ENCODE measurements around the gene PRAMEF5. TPM values are rescaled to one million over a fixed set of nuclear protein-coding genes. Genes with fewer than 3 reads are reported as not detected.
"Not testable (repeated sequence)": the region's sequence is repeated elsewhere in the genome, so short reads cannot be mapped to it uniquely, and the experiment has no call there.

PRAMEF5 gene
- total RNA-seq, 2 donors from 2014 or later = not detected

DNA sequence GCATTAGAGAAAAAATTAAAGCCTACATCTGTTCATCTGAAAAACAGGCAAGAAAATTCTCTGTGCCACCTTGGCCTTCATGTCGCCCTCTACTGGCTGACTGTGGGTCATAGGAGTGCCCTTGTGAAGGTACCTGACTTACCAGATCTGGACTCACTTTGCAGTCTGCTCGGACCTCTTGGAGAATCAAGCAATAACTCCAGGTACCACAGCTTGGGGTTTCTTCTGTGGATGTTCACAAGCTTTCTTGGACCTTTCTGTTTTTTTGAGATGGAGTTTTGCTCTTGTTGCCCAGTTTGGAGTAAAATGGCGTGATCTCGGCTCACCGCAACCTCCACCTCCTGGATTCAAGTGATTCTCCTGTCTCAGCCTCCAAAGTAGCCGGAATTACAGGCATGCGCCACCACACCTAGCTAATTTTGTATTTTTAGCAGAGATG lies 25.6 kb upstream of the PRAMEF5 start:
- TF ChIP-seq, protein P1, sequence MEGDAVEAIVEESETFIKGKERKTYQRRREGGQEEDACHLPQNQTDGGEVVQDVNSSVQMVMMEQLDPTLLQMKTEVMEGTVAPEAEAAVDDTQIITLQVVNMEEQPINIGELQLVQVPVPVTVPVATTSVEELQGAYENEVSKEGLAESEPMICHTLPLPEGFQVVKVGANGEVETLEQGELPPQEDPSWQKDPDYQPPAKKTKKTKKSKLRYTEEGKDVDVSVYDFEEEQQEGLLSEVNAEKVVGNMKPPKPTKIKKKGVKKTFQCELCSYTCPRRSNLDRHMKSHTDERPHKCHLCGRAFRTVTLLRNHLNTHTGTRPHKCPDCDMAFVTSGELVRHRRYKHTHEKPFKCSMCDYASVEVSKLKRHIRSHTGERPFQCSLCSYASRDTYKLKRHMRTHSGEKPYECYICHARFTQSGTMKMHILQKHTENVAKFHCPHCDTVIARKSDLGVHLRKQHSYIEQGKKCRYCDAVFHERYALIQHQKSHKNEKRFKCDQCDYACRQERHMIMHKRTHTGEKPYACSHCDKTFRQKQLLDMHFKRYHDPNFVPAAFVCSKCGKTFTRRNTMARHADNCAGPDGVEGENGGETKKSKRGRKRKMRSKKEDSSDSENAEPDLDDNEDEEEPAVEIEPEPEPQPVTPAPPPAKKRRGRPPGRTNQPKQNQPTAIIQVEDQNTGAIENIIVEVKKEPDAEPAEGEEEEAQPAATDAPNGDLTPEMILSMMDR (IDR thresholded peaks at IDR 0.05) = no peak
- no peak for ATAC-seq (ENCODE audit: insufficient number of reproducible peaks, low FRiP score, low read depth)
- no peaks in the 10 kb centered on the region for H3K36me3 ChIP-seq
- no peaks in the 10 kb centered on the region for H3K4me1 ChIP-seq (ENCODE audit: control insufficient read depth in 1 of 2, low read depth in 2 of 2)
- H3K27ac ChIP-seq = no peak overlapping the region
- DNase-seq (ENCODE audit: low spot score) = no peak
- H3K27me3 ChIP-seq (replicated peaks; ENCODE audit: insufficient read depth) = no peaks in the 10 kb centered on the region
- H3K9me3 ChIP-seq = no peaks in the 10 kb centered on the region
- H3K4me3 ChIP-seq = no peak overlapping the region

DNA sequence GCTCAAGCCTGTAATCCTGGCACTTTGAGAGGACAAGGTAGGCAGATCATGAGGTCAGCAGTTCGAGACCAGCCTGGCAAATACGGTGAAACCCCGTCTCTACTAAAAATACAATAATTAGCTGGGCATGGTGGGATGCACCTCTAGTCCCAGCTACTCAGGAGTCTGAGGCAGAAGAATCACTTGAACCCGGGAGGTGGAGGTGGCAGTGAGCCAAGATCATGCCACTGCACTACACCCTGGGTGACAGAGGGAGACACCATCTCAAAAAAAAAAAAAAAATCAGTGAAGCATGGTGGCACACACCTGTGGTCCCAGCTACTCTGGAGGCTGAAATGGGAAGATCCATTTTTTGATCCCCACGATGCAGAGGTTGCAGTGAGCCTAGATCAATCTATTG lies 23.9 kb upstream of the PRAMEF5 start:
- ATAC-seq (ENCODE audit: insufficient number of reproducible peaks, low FRiP score, low read depth); H3K27ac ChIP-seq; H3K9me3 ChIP-seq; H3K4me3 ChIP-seq; H3K27me3 ChIP-seq (replicated peaks; ENCODE audit: insufficient read depth); H3K36me3 ChIP-seq; DNase-seq (ENCODE audit: low spot score); H3K4me1 ChIP-seq (ENCODE audit: control insufficient read depth in 1 of 2, low read depth in 2 of 2): not testable (repeated sequence)

DNA sequence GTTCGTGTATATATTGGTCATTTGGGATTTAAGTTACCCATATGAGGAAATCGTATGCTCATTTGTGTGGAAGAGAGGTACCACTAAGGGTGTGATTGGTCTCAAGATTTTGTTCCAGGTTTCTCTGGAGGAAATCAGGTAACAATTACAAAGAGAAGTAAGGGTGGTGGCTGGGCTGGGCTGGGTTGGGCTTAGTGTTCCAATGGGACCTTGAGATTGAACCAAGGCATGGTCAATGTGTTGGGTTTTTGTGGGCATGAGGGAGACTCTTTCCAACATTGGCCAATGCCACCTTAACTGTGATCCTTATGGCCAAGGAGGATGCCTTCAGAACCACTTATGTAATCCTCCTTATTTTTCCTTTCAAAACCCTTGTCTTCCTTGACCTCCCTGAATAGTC lies 23.4 kb upstream of the PRAMEF5 start:
- not testable (repeated sequence) for H3K27ac ChIP-seq; H3K36me3 ChIP-seq; DNase-seq (ENCODE audit: low spot score); H3K4me1 ChIP-seq (ENCODE audit: control insufficient read depth in 1 of 2, low read depth in 2 of 2); H3K27me3 ChIP-seq (replicated peaks; ENCODE audit: insufficient read depth); ATAC-seq (ENCODE audit: insufficient number of reproducible peaks, low FRiP score, low read depth); H3K9me3 ChIP-seq; H3K4me3 ChIP-seq

DNA sequence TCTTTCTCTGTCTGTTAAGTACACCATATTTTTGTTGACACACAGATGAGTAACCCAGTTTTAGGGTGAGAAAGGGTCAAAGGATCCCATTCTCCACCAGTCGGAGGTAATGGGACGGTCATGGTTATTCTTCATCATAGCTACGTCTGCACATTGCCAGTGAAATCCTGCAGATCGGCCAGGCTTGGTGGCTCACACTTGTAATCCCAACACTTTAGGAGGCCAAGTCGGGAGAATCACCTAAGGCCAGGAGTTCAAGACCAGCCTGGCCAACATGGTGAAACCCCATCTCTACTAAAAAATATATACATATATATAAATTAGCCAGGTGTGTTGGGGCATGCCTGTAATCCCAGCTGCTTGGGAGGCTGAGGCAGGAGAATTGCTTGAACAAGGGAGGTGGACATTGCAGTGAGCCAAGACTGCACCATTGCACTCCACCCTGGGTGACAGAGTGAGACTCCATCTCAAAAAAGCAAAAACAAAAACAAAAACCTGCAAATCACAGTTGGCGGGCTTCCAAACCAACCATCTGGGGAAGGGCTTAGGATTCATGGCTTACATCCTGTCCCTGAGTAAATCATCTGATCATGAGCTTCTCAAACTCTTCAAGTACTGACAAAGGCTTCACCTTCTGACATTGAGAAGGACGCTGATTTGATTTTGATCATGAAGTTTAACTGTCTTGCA lies 22.8 kb upstream of the PRAMEF5 start:
- not testable (repeated sequence) for DNase-seq (ENCODE audit: low spot score); H3K36me3 ChIP-seq; H3K27ac ChIP-seq; H3K27me3 ChIP-seq (replicated peaks; ENCODE audit: insufficient read depth); ATAC-seq (ENCODE audit: insufficient number of reproducible peaks, low FRiP score, low read depth); H3K9me3 ChIP-seq; H3K4me3 ChIP-seq; H3K4me1 ChIP-seq (ENCODE audit: control insufficient read depth in 1 of 2, low read depth in 2 of 2)

DNA sequence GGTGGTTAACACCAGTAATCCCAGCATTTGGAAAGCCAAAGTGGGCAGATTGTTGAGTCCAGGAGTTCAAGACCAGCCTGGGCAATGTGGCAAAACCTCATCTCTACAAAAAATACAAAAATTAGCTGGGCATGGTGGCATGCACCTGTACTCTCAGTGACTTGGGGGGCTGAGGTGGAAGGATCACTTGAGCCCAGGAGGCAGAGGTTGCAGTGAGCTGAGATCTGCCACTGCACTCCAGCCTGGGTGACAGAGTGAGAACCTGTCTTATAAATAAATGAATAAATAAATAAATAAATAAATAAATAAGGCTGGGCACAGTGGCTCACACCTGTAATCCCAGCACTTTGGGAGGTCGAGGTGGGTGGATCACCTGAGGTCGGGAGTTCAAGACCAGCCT lies 21.9 kb upstream of the PRAMEF5 start:
- not testable (repeated sequence) for H3K4me1 ChIP-seq (ENCODE audit: control insufficient read depth in 1 of 2, low read depth in 2 of 2); ATAC-seq (ENCODE audit: insufficient number of reproducible peaks, low FRiP score, low read depth); H3K27me3 ChIP-seq (replicated peaks; ENCODE audit: insufficient read depth); H3K9me3 ChIP-seq; H3K27ac ChIP-seq; H3K36me3 ChIP-seq; DNase-seq (ENCODE audit: low spot score); H3K4me3 ChIP-seq

DNA sequence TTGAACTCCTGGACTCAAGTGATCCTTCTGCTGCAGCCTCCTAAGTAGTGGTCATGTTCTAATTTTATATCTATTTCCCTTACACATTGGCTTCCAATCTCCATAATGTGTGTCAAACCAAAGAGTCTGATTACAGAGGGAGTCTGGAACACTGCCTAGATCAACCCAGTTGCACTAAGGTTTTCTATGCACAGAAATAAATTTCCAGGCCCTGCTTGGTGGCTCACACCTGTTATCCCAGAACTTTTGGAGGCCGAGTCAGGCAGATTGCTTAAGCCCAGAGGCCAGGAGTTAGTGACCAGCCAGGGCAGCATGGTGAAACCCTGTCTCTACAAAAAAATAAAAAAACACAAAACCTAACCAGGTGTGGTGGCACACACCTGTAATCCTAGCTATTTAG lies 19.9 kb upstream of the PRAMEF5 start:
- H3K4me3 ChIP-seq; ATAC-seq (ENCODE audit: insufficient number of reproducible peaks, low FRiP score, low read depth); H3K27me3 ChIP-seq (replicated peaks; ENCODE audit: insufficient read depth); H3K36me3 ChIP-seq; H3K9me3 ChIP-seq; DNase-seq (ENCODE audit: low spot score); H3K27ac ChIP-seq; H3K4me1 ChIP-seq (ENCODE audit: control insufficient read depth in 1 of 2, low read depth in 2 of 2): not testable (repeated sequence)

DNA sequence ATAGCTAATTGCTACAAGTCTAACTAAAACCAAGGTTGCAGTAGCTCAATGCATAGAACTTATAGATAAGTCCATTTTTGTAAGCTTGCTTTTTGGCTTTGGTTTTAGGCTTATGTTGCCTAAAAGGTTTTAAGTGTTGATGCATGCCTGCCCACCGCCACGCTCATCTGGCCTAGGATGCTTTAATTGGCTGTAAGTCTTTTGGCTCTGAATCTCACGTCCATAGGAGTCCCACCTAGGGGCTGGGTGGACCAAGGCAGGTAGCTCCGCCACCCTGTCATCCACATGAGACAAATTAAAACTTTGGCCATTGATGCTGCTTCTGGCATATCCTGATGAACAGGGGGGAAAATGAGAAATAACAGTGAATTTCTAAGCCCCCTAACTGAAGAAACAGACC lies 16.4 kb upstream of the PRAMEF5 start:
- DNase-seq (ENCODE audit: low spot score); H3K27me3 ChIP-seq (replicated peaks; ENCODE audit: insufficient read depth); H3K27ac ChIP-seq; ATAC-seq (ENCODE audit: insufficient number of reproducible peaks, low FRiP score, low read depth); H3K4me1 ChIP-seq (ENCODE audit: control insufficient read depth in 1 of 2, low read depth in 2 of 2); H3K4me3 ChIP-seq; H3K36me3 ChIP-seq; H3K9me3 ChIP-seq: not testable (repeated sequence)

DNA sequence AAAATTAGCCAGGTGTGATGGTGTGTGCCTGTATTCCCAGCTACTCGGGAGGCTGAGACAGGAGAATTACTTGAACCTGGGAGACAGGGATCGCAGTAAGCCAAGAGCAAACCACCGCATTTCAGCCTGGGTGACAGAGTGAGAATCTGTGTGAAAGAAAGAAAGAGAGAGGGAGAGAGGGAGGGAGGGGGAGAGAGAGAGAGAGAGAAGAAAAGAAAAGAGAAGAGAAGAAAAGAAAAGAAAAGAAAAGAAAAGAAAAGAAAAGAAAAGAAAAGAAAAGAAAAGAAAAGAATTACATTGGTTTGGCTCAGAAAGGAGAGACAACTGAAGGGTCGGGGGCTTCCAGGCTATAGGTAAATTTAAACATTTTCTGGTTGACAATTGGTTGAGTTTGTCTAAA lies 14.4 kb upstream of the PRAMEF5 start:
- not testable (repeated sequence) for DNase-seq (ENCODE audit: low spot score)

DNA sequence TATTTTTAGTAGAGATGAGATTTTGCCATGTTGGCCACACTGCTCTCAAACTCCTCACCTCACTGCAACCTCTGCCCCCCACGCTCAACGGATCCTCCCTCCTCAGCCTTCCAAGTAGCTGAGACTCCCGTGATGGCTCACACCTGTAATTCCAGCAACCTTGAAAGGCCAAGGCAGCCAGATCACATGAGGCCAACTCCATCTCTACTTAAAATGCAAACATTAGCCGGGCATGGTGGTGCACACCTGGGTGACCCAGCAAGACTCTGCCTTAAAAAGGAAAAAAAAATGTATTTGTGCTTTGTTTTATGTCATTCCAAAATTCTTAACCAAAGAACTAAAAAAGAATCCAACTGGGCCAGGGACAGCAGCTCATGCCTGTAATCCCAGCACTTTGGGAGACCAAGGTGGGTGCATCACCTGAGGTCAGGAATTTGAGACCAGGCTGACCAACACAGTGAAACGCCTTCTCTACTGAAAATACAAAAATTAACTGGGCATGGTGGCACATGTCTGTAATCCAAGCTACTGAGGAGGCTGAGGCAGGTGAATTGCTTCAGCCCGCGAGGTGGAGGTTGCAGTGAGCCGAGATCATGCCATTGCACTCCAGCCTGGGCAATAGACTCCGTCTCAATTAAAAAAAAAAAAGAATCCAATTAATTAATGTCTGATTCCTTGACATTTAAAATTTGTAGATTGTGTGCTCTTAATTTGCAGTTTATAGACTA lies 10.3 kb upstream of the PRAMEF5 start:
- not testable (repeated sequence) for DNase-seq (ENCODE audit: low spot score); ATAC-seq (ENCODE audit: insufficient number of reproducible peaks, low FRiP score, low read depth); H3K4me1 ChIP-seq (ENCODE audit: control insufficient read depth in 1 of 2, low read depth in 2 of 2); H3K27ac ChIP-seq; H3K36me3 ChIP-seq; H3K4me3 ChIP-seq; H3K27me3 ChIP-seq (replicated peaks; ENCODE audit: insufficient read depth); H3K9me3 ChIP-seq

More for the DNA sequence above, 14.4 kb upstream of the PRAMEF5 start:
- ATAC-seq (ENCODE audit: insufficient number of reproducible peaks, low FRiP score, low read depth); H3K9me3 ChIP-seq; H3K4me1 ChIP-seq (ENCODE audit: control insufficient read depth in 1 of 2, low read depth in 2 of 2); H3K36me3 ChIP-seq; H3K27me3 ChIP-seq (replicated peaks; ENCODE audit: insufficient read depth); H3K27ac ChIP-seq; H3K4me3 ChIP-seq: not testable (repeated sequence)

DNA sequence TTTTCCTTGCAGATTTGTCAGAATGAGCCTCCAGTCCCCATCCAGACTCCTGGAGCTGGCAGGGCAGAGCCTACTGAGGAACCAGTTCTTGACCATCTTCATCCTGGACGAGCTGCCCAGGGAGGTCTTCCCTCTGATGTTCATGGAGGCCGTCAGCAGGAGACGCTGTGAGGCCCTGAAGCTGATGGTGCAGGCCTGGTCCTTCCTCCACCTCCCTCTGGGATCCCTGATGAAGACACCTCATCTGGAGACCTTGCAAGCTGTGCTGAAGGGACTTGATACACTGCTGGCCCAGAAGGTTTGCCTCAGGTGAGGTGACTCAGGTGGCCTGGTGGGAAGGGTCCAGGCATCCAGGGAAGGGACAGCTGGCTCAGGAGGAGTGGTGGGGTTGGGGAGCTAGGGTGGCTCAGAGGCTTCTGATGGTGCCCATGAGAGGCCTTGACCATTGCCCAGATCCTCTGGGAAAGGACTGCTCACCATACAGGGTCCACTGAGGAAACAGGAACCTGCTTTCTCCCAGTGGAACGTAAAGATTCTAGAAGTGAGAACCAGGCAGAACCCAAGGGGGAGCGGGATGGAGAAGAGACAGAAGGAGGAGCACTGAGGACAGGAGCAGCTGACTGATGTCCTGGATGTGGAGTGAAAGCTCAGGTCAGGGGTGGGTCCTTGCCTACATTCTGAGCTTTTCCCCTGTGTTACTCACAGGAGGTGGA lies 8.0 kb upstream of the PRAMEF5 start:
- not testable (repeated sequence) for ATAC-seq (ENCODE audit: insufficient number of reproducible peaks, low FRiP score, low read depth); H3K27ac ChIP-seq; H3K36me3 ChIP-seq; H3K9me3 ChIP-seq; H3K27me3 ChIP-seq (replicated peaks; ENCODE audit: insufficient read depth); DNase-seq (ENCODE audit: low spot score); H3K4me1 ChIP-seq (ENCODE audit: control insufficient read depth in 1 of 2, low read depth in 2 of 2); H3K4me3 ChIP-seq

DNA sequence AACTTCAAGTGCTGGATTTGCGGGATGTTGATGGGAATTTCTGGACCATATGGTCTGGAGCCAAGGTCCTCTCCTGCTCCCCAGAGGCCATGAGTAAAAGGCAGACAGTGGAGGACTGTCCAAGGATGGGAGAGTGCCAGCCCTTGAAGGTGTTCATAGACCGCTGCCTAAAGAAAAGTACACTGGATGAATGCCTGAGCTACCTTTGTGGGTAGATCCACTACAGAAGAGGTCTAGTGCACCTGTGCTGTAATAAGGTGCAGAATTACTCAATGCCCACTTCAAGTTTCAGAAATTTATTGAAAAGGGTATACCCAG lies 7.5 kb upstream of the PRAMEF5 start:
- H3K4me1 ChIP-seq (ENCODE audit: control insufficient read depth in 1 of 2, low read depth in 2 of 2); H3K4me3 ChIP-seq: not testable (repeated sequence)

More for the DNA sequence above, 7.5 kb upstream of the PRAMEF5 start:
- not testable (repeated sequence) for DNase-seq (ENCODE audit: low spot score); H3K27me3 ChIP-seq (replicated peaks; ENCODE audit: insufficient read depth); H3K9me3 ChIP-seq; ATAC-seq (ENCODE audit: insufficient number of reproducible peaks, low FRiP score, low read depth); H3K36me3 ChIP-seq; H3K27ac ChIP-seq

All from thoracic aorta (tissue), 2 donors.